Measurements from ENCODE around the gene PUS7L.

DNA sequence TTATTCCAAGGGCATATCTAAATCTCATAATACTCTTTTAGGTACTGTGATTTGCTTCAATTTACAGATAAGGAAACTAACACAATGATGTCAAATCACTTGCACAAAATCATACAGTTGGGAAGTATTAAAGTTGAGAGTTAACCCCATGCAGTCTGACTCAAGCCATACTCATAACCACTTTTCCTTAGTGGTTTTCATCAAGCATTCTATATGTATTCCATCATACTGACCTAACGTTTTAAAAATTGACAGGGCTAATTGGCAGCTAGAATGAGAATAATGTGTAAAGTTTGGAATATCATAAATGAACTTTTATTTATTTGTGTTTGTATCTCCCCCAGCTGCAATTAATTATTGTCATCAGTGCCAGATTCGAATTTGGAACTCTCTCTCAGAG lies 20.9 kb downstream of the PUS7L start:
- TF ChIP-seq CTCF (conservative IDR thresholded peaks at IDR 0.05; ENCODE audit: low read length) (no peak), EZH2phosphoT487 (IDR thresholded peaks at IDR 0.05; ENCODE audit: borderline replicate concordance) (no peak)
